ENCODE data around the gene ENPP6. TPM values are rescaled to one million over a fixed set of nuclear protein-coding genes. Genes with fewer than 3 reads are reported as not detected.
A peak's percentile ranks its signal among the peaks of the same experiment; 100 is the strongest.

The ENPP6 gene
- total RNA-seq, 1 donor, result not detected

GRCh38 chr4:184252136-184253071 is 34.7 kb upstream of the ENPP6 start:
- TF ChIP-seq CTCF (IDR thresholded peaks at IDR 0.05; ENCODE audit: extremely low read depth, low read depth, low read length), result no peak
- Histone ChIP-seq H3K36me3 (ENCODE audit: insufficient read depth, low read length) (no peaks in the 10 kb centered on the region), H4K20me1 (ENCODE audit: insufficient read depth, low read length) (no peaks in the 10 kb centered on the region), H3K27me3 (ENCODE audit: insufficient read depth, low read length) (no peaks in the 10 kb centered on the region), H2AFZ (ENCODE audit: low read length) (no peak overlapping the region), H3K4me1 (ENCODE audit: insufficient read depth, low read length) (no peaks in the 10 kb centered on the region), H3K4me3 (ENCODE audit: insufficient read depth, low read length) (no peak overlapping the region), H3K79me2 (ENCODE audit: insufficient read depth, low read length) (no peaks in the 10 kb centered on the region), H3K27ac (ENCODE audit: low read depth, low read length) (no peak overlapping the region), H3K4me2 (ENCODE audit: insufficient read depth, low read length) (no peak overlapping the region), H3K9me3 (ENCODE audit: low read depth, low read length) (no peaks in the 10 kb centered on the region)
- DNase-seq (ENCODE audit: insufficient read length, low spot score, missing footprints), result no peak

- Histone ChIP-seq H3K4me3 (ENCODE audit: insufficient read depth, low read length) (no peak overlapping the region), H3K4me1 (ENCODE audit: insufficient read depth, low read length) (no peaks in the 10 kb centered on the region), H4K20me1 (ENCODE audit: insufficient read depth, low read length) (no peaks in the 10 kb centered on the region), H3K79me2 (ENCODE audit: insufficient read depth, low read length) (no peaks in the 10 kb centered on the region), H3K27ac (ENCODE audit: low read depth, low read length) (no peak overlapping the region), H3K27me3 (ENCODE audit: insufficient read depth, low read length) (no peaks in the 10 kb centered on the region), H3K9me3 (ENCODE audit: low read depth, low read length) (no peaks in the 10 kb centered on the region), H3K36me3 (ENCODE audit: insufficient read depth, low read length) (no peaks in the 10 kb centered on the region), H2AFZ (ENCODE audit: low read length) (no peak overlapping the region), H3K4me2 (ENCODE audit: insufficient read depth, low read length) (no peak overlapping the region)
- TF ChIP-seq CTCF (IDR thresholded peaks at IDR 0.05; ENCODE audit: extremely low read depth, low read depth, low read length), result no peak
- no peak for DNase-seq (ENCODE audit: insufficient read length, low spot score, missing footprints)
Observed at GRCh38 chr4:184251670-184251980, 34.0 kb upstream of the ENPP6 start.

- no peaks in the 10 kb centered on the region for H3K79me2 ChIP-seq (ENCODE audit: insufficient read depth, low read length)
- peak overlapping the region; percentile 47 for H2AFZ ChIP-seq (ENCODE audit: low read length)
- H3K9me3 ChIP-seq (ENCODE audit: low read depth, low read length), result no peaks in the 10 kb centered on the region
- no peaks in the 10 kb centered on the region for H4K20me1 ChIP-seq (ENCODE audit: insufficient read depth, low read length)
- H3K4me2 ChIP-seq (ENCODE audit: insufficient read depth, low read length), result no peak overlapping the region
- no peak overlapping the region for H3K4me3 ChIP-seq (ENCODE audit: insufficient read depth, low read length)
- no peak overlapping the region for H3K27ac ChIP-seq (ENCODE audit: low read depth, low read length)
- H3K4me1 ChIP-seq (ENCODE audit: insufficient read depth, low read length), result no peaks in the 10 kb centered on the region
- no peaks in the 10 kb centered on the region for H3K36me3 ChIP-seq (ENCODE audit: insufficient read depth, low read length)
- no peaks in the 10 kb centered on the region for H3K27me3 ChIP-seq (ENCODE audit: insufficient read depth, low read length)
- TF ChIP-seq CTCF (IDR thresholded peaks at IDR 0.05; ENCODE audit: extremely low read depth, low read depth, low read length), result peak; percentile 70
- peak; percentile 90 for DNase-seq (ENCODE audit: insufficient read length, low spot score, missing footprints)
Observed at GRCh38 chr4:184250795-184251669, 33.4 kb upstream of the ENPP6 start.

GRCh38 chr4:184248216-184248615 is 30.5 kb upstream of the ENPP6 start:
- H3K9me3 ChIP-seq (ENCODE audit: low read depth, low read length), result no peaks in the 10 kb centered on the region
- H3K4me1 ChIP-seq (ENCODE audit: insufficient read depth, low read length), result no peaks in the 10 kb centered on the region
- no peaks in the 10 kb centered on the region for H4K20me1 ChIP-seq (ENCODE audit: insufficient read depth, low read length)
- H3K36me3 ChIP-seq (ENCODE audit: insufficient read depth, low read length), result no peaks in the 10 kb centered on the region
- no peak overlapping the region for H3K4me2 ChIP-seq (ENCODE audit: insufficient read depth, low read length)
- no peak overlapping the region for H3K4me3 ChIP-seq (ENCODE audit: insufficient read depth, low read length)
- no peak overlapping the region for H2AFZ ChIP-seq (ENCODE audit: low read length)
- H3K27ac ChIP-seq (ENCODE audit: low read depth, low read length), result no peak overlapping the region
- no peak for DNase-seq (ENCODE audit: insufficient read length, low spot score, missing footprints)
- no peaks in the 10 kb centered on the region for H3K27me3 ChIP-seq (ENCODE audit: insufficient read depth, low read length)
- no peaks in the 10 kb centered on the region for H3K79me2 ChIP-seq (ENCODE audit: insufficient read depth, low read length)
- no peak for TF ChIP-seq CTCF (IDR thresholded peaks at IDR 0.05; ENCODE audit: extremely low read depth, low read depth, low read length)

Data from osteoblast (primary cell).